OCI-M2 (cell line): Measurements from ENCODE around the gene GRAP.

Experiments
- DNase-seq: peaks from one replicate; lab custom pipeline; 2025; ENCODE audit not compliant: unreplicated experiment; lab: John Stamatoyannopoulos, UW

GRAP gene

GRCh38 chr17:19019041-19019941 lies 27.5 kb downstream of the GRAP start:
- DNase-seq, result no peak

- DNase-seq, result no peak
These were observed 28.2 kb downstream of the GRAP start for GRCh38 chr17:19018600-19018950.

- DNase-seq, result no peak
These were observed 28.8 kb downstream of the GRAP start for GRCh38 chr17:19017804-19018599.

GRCh38 chr17:19017401-19017800 lies 29.4 kb downstream of the GRAP start:
- no peak for DNase-seq

GRCh38 chr17:19016881-19017280 lies 29.9 kb downstream of the GRAP start:
- no peak for DNase-seq

- DNase-seq, result no peak
These were observed 30.5 kb downstream of the GRAP start for GRCh38 chr17:19016297-19016696.

GRCh38 chr17:19015428-19015827 lies 31.3 kb downstream of the GRAP start:
- DNase-seq, result no peak

- no peak for DNase-seq
These were observed 32.0 kb downstream of the GRAP start for GRCh38 chr17:19014628-19015215.

GRCh38 chr17:19013806-19014627 lies 32.7 kb downstream of the GRAP start:
- no peak for DNase-seq

- no peak for DNase-seq
These were observed 33.5 kb downstream of the GRAP start for GRCh38 chr17:19013226-19013625.

- no peak for DNase-seq
These were observed 34.3 kb downstream of the GRAP start for GRCh38 chr17:19012171-19013080.

GRCh38 chr17:19011581-19011980 lies 35.2 kb downstream of the GRAP start:
- DNase-seq, result no peak

- DNase-seq, result no peak
These were observed 35.8 kb downstream of the GRAP start for GRCh38 chr17:19010729-19011505.

- DNase-seq, result no peak
These were observed 36.8 kb downstream of the GRAP start for GRCh38 chr17:19009970-19010369.

- no peak for DNase-seq
These were observed 40.1 kb downstream of the GRAP start for GRCh38 chr17:19006698-19007097.

GRCh38 chr17:19005789-19006430 lies 40.8 kb downstream of the GRAP start:
- DNase-seq, result no peak

- DNase-seq, result no peak
These were observed 41.5 kb downstream of the GRAP start for GRCh38 chr17:19005137-19005773.
